ENCODE results near the gene GOSR1.
"Not testable (repeated sequence)": the region's sequence is repeated elsewhere in the genome, so short reads cannot be mapped to it uniquely, and the experiment has no call there.

GOSR1 gene

GRCh38 chr17:30477083-30477773, at the start of gene GOSR1:
Gene GOSR1 (plus strand): TSS chr17:30477408. CDS start chr17:30477434, 26 bp downstream.
- DNase-seq, result peak; percentile 96

GRCh38 chr17:30427611-30428010, 49.6 kb upstream of the GOSR1 start:
- no peak for DNase-seq

GRCh38 chr17:30429155-30429554, 48.1 kb upstream of the GOSR1 start:
- no peak for DNase-seq

GRCh38 chr17:30433514-30433913, 43.7 kb upstream of the GOSR1 start:
- peak; percentile 94 for DNase-seq

- no peak for DNase-seq
These were observed 40.5 kb upstream of the GOSR1 start for GRCh38 chr17:30436729-30437128.

GRCh38 chr17:30443721-30444120, 33.5 kb upstream of the GOSR1 start:
- DNase-seq, result no peak

GRCh38 chr17:30446640-30447039, 30.6 kb upstream of the GOSR1 start:
- DNase-seq, result not testable (repeated sequence)

GRCh38 chr17:30449480-30449879, 27.7 kb upstream of the GOSR1 start:
- no peak for DNase-seq

GRCh38 chr17:30450125-30451027, 26.8 kb upstream of the GOSR1 start:
- DNase-seq, result no peak

- DNase-seq, result no peak
These were observed 22.6 kb upstream of the GOSR1 start for GRCh38 chr17:30454635-30455034.

- no peak for DNase-seq
These were observed 18.8 kb upstream of the GOSR1 start for GRCh38 chr17:30458371-30458770.

- not testable (repeated sequence) for DNase-seq
These were observed 18.3 kb upstream of the GOSR1 start for GRCh38 chr17:30458797-30459413.

GRCh38 chr17:30468465-30468864, 8.7 kb upstream of the GOSR1 start:
- DNase-seq, result no peak

GRCh38 chr17:30472238-30472890, 4.8 kb upstream of the GOSR1 start:
- no peak for DNase-seq

- no peak for DNase-seq
These were observed 2.0 kb upstream of the GOSR1 start for GRCh38 chr17:30475206-30475605.

GRCh38 chr17:30476726-30477082, 504 bp upstream of the GOSR1 start:
- DNase-seq, result peak; percentile 56

GRCh38 chr17:30477774-30478115, 537 bp downstream of the GOSR1 start:
- peak; percentile 41 for DNase-seq

- DNase-seq, result no peak
These were observed 5.3 kb downstream of the GOSR1 start for GRCh38 chr17:30482555-30482954.

GRCh38 chr17:30483159-30483558, 6.0 kb downstream of the GOSR1 start:
- no peak for DNase-seq

- DNase-seq, result no peak
These were observed 16.6 kb downstream of the GOSR1 start for GRCh38 chr17:30493780-30494179.

GRCh38 chr17:30495586-30495985, 18.4 kb downstream of the GOSR1 start:
- DNase-seq, result no peak

- no peak for DNase-seq
These were observed 26.4 kb downstream of the GOSR1 start for GRCh38 chr17:30503558-30503957.

GRCh38 chr17:30505868-30506417, 28.7 kb downstream of the GOSR1 start:
- no peak for DNase-seq

Measured in DMS53 (cell line).